ENCODE results near the gene PLCB3.

The PLCB3 gene

GRCh38 chr11:64222651-64223000 lies 28.7 kb upstream of the PLCB3 start:
- DNase-seq (ENCODE audit: low spot score): no peak

- no peak for DNase-seq (ENCODE audit: low spot score)
Measured at GRCh38 chr11:64223001-64223651, 28.2 kb upstream of the PLCB3 start.

GRCh38 chr11:64224151-64224890 lies 27.0 kb upstream of the PLCB3 start:
- DNase-seq (ENCODE audit: low spot score): no peak

- no peak for DNase-seq (ENCODE audit: low spot score)
Measured at GRCh38 chr11:64224891-64225607, 26.3 kb upstream of the PLCB3 start.

- DNase-seq (ENCODE audit: low spot score): peak; percentile 95
Measured at GRCh38 chr11:64225608-64226506, 25.5 kb upstream of the PLCB3 start, which contains the start of the genes NUDT22 and TRPT1. Gene NUDT22, plus strand, starts transcription at chr11:64226274. Its CDS starts 379 bp downstream, at chr11:64226653. Gene TRPT1, minus strand, starts transcription at chr11:64226186. Its CDS starts 326 bp downstream, at chr11:64225860.

- peak; percentile 43 for DNase-seq (ENCODE audit: low spot score)
Measured at GRCh38 chr11:64226507-64227051, 24.8 kb upstream of the PLCB3 start.

- no peak for DNase-seq (ENCODE audit: low spot score)
Measured at GRCh38 chr11:64227405-64227956, 23.8 kb upstream of the PLCB3 start.

GRCh38 chr11:64229090-64229743 lies 22.1 kb upstream of the PLCB3 start:
- DNase-seq (ENCODE audit: low spot score): no peak

- DNase-seq (ENCODE audit: low spot score): no peak
Measured at GRCh38 chr11:64229744-64230170, 21.6 kb upstream of the PLCB3 start.

- peak; percentile 81 for DNase-seq (ENCODE audit: low spot score)
Measured at GRCh38 chr11:64230171-64230984, 21.0 kb upstream of the PLCB3 start, which contains the start of gene DNAJC4. Gene DNAJC4, plus strand, starts transcription at chr11:64230548. Its CDS starts 307 bp downstream, at chr11:64230855.

GRCh38 chr11:64230985-64231365 lies 20.4 kb upstream of the PLCB3 start:
- no peak for DNase-seq (ENCODE audit: low spot score)

GRCh38 chr11:64231546-64231945 lies 19.8 kb upstream of the PLCB3 start:
- DNase-seq (ENCODE audit: low spot score): no peak

- no peak for DNase-seq (ENCODE audit: low spot score)
Measured at GRCh38 chr11:64232182-64232966, 19.0 kb upstream of the PLCB3 start.

- no peak for DNase-seq (ENCODE audit: low spot score)
Measured at GRCh38 chr11:64232967-64233315, 18.4 kb upstream of the PLCB3 start.

- peak; percentile 69 for DNase-seq (ENCODE audit: low spot score)
Measured at GRCh38 chr11:64233913-64234586, 17.3 kb upstream of the PLCB3 start, which contains the start of gene VEGFB. Gene VEGFB, plus strand, starts transcription at chr11:64234584. Its CDS starts 250 bp downstream, at chr11:64234834.

GRCh38 chr11:64234647-64235379 lies 16.5 kb upstream of the PLCB3 start:
- DNase-seq (ENCODE audit: low spot score): peak; percentile 51

- DNase-seq (ENCODE audit: low spot score): no peak
Measured at GRCh38 chr11:64235437-64236161, 15.7 kb upstream of the PLCB3 start.
